Activated T-cell treated with anti-CD3 and anti-CD28 coated beads for 1 hour (primary cell): ENCODE results near the gene CNPY2.
"Not testable (repeated sequence)": the region's sequence is repeated elsewhere in the genome, so short reads cannot be mapped to it uniquely, and the experiment has no call there.

ENCODE experiments used
- DNase-seq: peaks from one replicate; pipeline ENCODE4 v3.0.0-alpha.2; 2020; ENCODE audit warnings: low read depth

CNPY2 gene

DNA sequence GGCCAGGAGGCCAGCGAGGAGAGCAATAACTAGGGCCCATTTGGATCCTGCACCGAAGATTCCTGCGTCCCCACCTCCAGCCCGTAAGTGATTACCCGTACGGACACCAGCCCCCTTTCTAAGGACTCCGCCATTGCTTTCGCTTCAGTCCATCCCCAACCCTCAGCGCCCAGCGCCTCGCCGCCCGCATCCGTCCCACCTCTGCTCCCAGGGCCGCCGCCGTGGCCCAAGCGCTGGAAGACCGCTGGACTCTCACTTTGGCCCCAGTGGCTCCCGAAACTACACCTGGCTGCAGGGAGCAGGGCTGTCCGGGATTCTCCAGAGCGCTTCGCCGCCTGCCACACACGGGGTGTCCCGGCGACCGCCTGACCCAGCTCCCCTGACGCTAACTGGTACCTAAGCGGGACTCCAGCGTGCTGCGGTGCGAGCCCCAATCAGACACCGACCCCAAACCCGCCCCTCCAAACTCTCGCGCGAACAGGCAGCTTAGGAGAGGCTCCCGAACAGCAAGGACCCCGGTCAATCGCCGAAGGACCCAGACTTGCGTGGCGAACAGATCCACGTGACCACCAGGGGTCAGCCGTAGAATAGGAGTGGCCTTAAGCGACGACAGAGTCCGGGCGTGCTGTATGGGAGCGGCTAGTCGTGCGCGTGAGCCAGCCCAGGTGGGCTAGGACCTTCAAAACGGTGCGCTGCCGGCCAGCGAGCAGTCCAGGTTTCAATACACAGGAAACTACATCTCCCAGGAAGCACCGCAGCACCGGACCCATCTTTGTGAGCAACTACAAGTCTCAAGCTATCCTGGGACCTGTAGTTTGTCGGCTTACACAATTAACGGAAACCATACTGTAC is at the start of gene CNPY2:
Gene CNPY2, minus strand, starts transcription at position 367 of the 852 bp plus-strand sequence. CDS start 771 bp downstream, outside the sequence.
- peak; percentile 87 for DNase-seq

DNA sequence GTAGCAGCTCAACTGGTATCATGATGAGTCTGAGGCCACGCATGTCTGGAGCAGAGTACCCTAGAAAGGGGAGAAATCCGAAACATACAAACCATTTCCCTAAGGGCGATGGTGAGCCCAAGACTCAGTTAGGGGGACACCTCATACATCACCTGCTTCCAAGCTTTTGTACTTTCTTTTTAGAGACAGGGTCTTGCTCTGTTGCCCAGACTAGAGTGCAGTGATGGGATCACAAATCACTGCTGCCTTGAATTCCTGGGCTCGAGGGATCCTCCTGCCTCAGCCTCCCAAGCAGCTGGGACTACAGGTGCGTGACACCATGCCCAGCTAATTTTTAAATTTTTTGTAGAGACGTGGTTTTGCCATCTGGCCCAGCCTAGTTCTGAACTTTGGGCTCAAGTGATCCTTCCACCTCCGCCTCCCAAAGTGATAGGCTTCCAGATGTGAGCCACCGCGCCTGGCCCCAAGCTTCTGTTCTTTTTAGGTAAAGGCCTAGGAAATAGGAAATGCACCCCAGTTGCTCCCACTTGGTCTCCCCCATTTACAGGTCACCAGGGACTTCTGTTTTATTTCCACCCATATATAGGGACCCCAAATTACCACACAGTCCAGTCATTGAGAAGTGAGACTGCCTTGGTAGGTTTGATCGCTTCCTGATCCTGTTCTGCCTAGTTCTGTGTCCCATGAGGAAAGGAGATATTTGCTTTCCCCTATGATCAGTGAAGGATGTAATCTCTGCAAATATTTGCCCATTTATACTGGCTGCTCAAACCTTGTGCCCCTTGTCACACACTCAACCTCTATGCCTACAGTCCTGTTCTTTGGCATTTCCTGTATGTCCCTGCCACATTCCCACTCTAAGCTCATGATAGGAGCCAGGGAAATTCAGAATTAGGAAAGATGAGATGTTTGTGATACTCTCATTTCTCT is 46.6 kb upstream of the CNPY2 start, which contains the start of gene APOF:
Gene APOF, minus strand, starts transcription at position 728 of the 930 bp plus-strand sequence. Its CDS starts 112 bp downstream, at position 616.
- no peak for DNase-seq

DNA sequence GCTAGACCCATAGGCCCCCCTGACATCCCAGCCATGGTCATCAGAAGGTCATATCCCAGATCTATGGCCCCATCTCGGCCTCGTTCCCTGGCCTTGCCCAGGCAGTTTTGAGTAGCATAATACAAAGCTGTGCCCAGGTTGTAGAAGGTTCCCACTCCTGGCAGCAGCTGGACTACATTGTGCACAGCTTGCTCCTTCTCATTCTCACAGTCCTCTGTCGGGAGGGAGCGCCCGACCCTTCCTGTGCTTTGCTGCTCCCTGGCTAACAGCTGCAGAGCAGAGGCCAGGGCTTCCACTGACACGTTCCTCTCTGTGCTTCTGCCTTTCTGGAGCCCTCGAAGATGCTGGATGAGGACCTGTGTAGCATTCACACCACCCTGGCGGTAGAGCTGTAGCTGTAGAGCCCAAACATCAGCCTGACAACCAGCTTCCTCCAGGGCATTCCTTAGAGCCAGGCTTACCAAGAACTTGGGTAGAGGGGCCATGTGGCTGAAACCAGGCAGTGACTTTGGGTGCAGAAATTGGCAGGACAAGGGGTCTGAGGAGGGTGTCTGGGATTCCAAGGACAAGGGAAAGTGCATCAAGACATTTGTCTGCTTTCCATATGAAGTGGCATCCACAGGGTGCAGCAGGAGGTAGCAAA is 45.8 kb upstream of the CNPY2 start:
- DNase-seq, result no peak

DNA sequence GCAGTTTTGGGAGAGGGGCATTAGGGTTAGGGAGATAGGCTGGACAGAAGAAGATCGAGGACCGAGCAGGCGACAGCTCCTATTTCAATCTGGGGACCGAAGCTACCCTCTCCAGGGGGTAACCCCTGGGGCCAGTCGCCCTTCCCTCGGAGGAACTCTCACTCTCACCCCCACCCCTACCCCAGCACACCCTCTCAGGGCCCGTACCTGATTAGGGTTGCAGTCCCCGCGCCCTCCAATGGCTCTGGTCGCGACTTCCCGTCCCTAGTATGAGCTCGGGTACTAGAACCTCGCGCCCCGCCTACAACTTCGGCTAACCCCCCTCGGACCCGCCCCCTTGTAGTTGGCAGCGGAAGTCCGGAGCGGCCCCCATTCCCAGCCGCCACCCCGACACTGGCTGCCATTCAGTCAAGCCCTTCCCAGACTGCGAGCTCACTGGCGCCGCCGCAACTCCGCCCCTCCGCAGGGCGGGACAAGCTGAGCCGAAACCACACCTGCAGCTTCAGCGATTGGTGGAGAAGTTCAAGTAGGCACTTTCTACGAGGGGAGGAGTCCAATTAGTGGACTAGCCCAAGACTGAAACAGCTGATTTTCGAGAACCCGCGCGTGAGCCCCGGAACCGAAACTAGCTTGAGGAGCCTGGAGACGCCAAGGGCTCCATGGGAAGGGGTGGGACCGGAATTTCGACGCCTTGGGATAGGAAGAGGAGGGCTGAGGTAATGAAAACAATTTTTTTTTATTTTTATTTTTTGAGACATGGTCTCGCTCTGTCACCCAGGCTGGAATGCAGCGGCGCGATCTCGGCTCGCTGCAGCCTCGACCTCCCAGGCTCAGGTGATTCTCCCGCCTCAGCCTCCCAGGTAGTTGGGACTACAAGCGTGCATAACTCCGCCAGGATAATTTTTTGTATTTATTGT is 44.3 kb upstream of the CNPY2 start, which contains the start of gene STAT2:
Gene STAT2, minus strand, starts transcription at position 257 of the 917 bp plus-strand sequence. CDS start 3,536 bp downstream, outside the sequence.
- peak; percentile 98 for DNase-seq

DNA sequence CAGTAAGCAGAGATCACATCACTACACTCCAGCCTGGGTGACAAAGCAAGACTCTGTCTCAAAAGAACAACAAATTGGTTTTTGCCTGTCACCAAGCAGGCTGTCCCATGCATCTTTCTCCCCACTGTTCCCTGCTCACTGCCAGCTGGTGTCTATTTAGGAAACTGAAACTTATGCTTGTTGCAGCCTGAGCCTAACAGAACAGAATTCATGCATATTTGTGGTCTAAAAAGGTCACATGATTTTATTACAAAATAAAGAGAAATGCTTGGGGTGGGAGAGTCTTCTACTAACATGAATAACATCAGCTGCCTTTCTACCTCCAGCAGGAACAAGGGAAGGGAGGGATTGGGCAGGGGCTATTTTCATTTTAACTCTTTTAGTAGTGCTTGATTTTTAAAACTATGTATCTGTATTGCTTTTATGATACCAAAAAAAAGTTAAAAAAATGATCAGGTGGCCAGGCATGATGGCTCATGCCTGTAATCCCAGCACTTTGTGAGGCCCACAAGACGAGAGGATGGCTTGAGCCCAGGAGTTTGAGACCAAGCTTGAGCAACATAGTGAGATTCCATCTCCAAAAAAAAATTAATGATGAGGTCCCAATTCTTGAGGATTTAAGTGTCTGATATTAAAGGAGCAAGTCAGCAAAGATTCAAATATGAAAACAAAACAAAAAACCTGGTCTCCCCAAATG is 43.2 kb upstream of the CNPY2 start:
- DNase-seq, result no peak

DNA sequence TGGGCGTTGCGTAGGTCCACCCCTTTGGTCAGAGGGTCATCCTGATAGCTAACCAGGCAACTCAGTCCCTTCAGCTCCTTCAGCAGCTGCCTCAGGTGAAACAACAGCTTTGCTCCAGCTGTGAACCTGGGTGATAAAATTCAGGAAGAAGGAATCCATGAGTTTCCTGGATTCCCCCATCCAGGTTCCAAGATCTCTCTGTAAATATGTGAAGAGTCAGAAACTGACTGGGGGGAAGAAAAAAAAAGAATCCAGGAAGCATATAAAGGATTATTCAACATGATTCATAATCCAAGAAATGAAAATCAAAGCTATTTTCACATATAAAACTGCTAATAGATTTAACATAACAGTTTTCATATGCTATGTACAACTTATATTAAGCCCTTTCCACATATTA is 35.5 kb upstream of the CNPY2 start:
- DNase-seq, result no peak

DNA sequence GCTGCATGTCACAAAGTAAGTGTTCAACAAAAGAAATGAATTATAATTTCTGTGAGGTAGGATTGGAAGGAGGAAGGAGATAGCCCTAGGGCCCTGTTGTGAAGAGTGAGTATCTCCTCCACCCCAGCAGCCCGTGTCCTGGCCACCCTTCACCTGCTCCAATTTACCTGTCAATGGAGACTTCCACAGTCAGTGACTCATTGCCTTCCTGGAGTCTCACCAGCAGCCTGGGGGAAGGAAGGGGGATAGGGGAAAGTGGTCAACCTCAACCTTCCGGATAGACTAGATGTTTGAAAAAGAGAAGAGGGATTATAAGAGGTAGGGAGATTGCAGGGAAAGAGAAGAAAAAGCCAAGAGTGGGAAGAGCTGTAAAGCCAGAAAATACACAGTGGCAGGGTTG is 34.9 kb upstream of the CNPY2 start:
- DNase-seq, result no peak

DNA sequence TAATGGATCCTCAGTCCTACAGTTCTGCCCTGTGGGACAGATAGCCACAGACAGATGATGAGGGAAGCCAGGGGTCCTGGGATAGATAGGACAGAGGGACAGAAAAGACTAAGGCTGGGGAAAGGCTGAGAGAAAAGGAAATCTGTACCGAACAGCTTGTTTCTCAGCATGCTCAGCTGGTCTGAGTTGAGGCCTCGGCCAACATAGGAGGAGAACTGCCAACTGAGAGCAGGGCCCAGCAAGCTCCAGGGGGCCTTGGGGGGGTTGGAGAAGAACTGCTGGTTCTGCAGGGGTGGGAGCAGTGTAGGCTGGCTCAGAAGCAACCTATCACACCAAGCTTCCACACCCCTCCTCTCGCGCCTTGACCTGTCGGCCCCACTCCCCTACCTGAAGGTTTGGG is 33.0 kb upstream of the CNPY2 start:
- no peak for DNase-seq

DNA sequence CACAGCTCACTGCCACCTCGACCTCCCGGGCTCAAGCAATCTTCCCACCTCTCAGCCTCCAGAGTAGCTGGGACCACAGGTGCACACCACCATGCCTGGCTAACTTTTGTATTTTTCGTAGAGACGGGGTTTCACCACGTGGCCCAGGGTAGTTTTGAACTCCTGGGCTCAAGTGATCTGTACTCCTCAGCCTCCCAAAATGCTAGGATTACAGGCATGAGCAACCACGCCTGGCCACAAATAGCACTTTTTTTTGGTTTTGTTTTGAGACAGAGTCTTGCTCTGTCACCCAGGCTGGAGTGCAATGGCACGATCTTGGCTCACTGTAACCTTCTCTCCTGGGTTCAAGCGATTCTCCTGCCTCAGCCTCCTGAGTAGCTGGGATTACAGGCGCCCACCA is 31.5 kb upstream of the CNPY2 start:
- not testable (repeated sequence) for DNase-seq

DNA sequence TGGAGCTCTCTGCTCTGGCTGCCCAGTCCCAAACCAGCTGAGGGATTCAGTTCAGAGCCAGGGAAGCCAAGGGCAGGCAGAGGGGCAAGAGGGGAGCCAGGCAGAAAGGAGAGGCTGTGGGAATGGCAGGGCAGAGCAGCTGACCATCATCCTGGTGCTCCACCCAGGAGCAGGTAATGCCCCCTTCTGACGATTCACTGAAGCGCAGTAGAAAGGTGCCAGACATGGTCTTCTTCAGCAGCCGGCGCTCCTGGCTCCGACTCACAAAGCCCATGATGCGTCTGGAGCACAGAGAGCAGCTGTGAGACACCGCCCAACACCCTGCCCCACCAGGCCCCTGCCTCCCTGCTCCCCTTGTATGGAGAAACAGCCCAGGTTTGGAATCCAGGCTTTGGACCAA is 30.9 kb upstream of the CNPY2 start:
- no peak for DNase-seq

DNA sequence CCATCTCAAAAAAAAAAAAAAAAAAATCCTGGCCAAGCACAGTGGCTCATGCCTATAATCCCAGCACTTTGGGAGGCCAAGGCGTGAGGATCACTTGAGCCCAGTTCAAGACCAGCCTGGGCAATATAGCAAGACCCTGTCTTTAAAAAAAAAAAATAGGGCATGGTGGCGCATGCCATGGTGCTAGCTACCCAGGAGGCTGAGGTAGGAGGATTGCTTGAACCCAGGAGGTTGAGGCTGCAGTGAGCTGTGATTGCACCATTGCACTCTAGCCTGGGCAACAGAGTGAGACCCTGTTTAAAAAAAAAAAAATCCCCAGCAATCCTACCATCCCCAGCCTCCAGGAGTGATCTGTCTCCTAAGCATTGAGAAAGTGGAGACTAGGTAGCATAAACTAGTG is 26.5 kb upstream of the CNPY2 start:
- not testable (repeated sequence) for DNase-seq

DNA sequence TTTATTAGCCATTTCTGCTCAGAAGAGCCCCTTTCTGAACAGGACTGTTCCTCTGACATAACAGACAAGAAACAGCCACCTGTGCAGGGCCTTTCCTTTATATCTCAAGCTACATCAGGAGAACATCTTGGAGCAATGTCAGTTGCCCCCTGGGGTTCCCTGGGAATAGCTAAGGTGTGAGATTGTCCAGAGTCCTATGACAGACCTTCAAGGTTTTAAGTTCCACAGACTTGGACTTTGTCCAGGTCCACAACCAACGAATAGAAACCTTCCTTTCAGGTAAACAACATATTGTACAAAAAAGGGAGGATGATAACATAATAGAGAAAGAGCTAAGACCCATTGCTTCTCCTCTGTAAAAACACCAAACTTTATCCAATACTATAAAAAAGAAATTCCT is 25.8 kb upstream of the CNPY2 start:
- DNase-seq, result no peak

DNA sequence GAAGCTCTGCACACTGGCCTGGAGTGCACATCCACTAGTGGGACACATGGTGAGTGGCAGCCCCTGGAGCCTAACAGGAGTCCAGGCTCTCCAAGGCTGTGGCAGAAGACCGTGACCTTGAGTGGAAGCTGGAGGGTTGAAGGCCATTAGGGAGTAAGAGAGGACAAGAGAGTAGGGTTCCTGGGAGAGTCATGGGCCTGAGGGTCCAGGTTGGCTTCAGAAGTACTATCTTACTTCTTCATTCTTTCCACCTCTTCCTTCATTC is 23.3 kb upstream of the CNPY2 start:
- DNase-seq, result no peak

DNA sequence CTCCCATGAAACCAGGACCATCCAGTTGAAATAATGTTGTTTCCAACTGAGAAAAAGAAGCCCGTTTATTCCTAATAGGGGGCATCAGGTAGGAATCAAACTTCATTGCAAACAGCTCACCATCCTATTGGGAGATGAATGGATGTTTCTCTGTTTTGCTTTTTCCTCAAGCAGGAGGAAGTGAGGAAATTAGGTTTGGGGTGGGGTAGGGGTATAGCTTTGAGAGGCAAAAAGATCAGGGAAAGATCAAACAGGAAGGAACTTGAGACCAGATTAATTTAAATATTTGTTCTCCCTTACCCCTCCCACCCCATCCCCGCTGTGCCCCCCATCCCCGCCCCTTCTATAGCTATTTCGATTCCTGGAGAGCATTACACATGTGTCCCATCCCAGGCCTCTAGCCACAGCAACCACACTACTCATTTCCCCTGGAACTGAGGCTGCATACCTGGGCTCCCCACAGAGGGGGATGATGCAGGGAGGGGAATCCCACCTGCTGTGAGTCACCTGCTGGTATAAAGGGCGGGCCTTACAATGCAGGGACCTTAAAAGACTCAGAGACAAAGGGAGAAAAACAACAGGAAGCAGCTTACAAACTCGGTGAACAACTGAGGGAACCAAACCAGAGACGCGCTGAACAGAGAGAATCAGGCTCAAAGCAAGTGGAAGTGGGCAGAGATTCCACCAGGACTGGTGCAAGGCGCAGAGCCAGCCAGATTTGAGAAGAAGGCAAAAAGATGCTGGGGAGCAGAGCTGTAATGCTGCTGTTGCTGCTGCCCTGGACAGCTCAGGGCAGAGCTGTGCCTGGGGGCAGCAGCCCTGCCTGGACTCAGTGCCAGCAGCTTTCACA is 22.7 kb upstream of the CNPY2 start, which contains the start of gene IL23A:
Gene IL23A, plus strand, starts transcription at position 577 of the 850 bp plus-strand sequence. Its CDS starts 161 bp downstream, at position 738.
- DNase-seq, result peak; percentile 67

DNA sequence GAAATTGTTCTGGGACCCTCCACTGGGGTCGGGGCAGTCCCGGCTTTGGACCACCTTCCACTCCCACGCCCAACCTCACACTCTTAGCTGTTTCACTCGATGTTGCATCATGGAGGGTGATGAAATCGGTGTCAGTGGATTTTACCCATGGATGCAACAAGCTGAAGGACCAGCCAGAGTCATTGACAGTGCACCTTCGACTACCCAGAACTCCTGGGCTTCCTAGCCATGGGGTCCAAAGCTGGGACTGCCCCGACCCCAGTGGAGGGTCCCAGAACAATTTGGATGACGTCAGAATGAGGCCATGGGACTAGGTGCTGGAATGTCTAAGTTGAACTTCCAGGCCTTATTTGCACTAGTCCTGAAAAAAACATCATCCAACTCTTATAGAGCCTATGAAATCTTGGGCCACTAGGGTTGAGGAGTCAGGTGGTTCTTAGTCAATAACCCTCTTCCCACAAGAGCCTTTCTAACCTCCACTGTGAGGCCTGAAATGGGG is 22.0 kb upstream of the CNPY2 start:
- DNase-seq, result no peak

DNA sequence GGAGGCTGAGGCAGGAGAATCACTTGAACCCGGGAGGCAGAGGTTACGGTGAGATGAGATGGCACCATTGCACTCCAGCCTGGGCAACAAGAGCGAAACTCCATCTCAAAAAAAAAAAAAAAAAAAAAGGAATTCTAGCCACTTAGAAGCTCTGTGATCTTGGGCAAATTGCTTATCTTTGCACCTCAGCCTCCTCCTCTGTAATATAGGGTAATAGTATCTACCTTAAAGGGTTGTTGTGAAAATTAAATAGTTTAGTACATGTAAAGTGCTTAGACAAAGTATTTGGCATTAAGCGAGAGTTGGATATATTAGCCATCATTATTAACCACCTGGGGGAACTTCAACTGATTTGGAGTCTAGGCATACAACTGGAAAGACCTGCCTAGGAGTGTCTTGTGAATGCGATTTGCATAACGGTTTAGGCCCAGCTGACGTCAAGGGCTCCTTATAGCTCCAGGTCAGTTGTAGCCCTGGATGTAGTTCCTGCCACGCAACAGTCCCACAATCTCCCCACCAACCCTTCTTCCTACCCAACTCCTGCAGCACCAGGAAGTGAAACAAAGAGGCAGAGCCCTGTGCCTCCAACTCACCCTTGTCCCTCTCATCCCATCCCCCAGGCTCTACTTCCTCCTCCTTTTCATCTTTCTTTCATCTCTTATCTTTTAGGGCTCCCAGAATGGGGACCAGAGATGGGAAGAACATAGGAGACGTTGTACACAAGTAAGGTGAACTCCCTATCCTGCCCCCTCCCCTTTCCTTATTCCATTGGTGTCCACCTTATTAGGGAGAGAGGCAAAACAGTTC is 20.8 kb upstream of the CNPY2 start:
- DNase-seq, result no peak

DNA sequence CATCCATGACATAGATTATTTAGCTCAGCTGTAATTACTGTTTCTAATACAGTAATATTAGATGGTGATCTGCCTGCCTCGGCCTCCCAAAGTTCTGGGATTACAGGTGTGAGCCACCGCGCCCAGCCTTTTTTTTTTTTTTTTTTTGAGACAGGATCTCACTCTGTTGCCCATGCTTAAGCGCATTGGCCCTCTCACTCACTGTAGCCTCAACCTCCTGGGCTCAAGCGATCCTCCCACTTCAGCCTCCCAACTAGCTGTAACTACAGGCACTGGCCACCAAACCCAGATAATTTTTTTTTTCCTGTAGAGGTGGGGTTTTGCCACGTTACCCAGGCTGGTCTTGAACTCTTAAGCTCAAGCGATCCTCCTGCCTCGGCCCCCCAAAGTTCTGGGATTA is 19.7 kb upstream of the CNPY2 start:
- not testable (repeated sequence) for DNase-seq

DNA sequence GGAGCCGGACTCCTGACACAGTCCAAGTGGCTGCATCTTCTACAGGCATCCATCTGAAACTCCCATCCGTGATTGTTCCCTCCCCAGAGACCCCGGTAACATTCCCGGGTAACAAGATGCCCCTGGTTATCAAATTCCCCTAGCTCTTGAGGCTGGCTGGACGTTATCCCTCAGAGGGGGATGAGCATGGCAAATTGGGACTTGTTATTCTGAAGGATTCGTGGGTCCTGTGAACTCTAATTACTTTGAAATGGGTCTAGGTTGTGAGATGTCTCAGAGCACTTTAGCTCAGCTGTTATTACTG is 18.7 kb upstream of the CNPY2 start:
- no peak for DNase-seq
